ENCODE measurements around the gene RNPEPL1.

Gene RNPEPL1

GRCh38 chr2:240593026-240593702 is 24.9 kb downstream of the RNPEPL1 start:
- no peak for DNase-seq (ENCODE audit: low spot score)
- Mint-ChIP-seq H3K4me1 (ENCODE audit: low read depth) (peaks cover 13% of the 10 kb centered on the region), H3K27ac (no peak overlapping the region), H3K4me3 (no peak overlapping the region), H3K36me3 (ENCODE audit: low read depth) (peaks cover 13% of the 10 kb centered on the region), H3K27me3 (ENCODE audit: low read depth) (no peaks in the 10 kb centered on the region), H3K9me3 (no peaks in the 10 kb centered on the region)

DNA sequence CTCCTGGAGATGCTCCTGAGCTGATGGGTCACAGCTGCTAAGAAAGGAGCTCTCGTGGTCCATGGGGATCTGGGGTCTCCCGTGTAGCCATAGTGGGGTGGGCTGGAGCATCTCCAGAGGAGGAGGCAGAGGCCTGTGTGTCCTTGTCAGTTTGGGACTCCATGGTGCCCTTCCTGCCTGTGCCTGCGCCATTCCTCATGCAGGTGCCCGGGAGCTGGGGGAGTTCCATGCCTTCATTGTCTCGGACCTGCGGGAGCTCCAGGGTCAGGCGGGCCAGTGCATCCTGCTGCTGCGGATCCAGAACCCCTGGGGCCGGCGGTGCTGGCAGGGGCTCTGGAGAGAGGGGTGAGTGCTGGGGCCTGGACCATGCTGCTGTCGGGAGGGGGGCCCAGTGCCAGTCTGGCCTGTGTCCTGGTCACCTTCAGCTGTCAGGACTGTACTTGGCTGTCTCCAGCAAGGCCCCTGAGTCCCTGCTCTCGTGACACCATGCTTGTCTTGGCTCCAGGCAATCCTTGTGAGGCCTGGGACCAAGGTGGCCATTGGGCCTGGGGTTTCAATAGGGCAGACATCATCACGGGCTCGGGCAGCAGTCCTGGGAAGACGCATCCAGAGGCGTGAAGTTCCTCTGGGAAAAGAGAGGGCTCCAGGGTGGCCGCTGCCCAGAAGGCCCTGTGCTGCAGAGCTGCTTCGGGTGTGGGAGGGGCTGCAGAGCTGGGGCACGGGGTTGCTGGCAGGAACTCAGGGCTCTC is 25.6 kb downstream of the RNPEPL1 start:
- Mint-ChIP-seq H3K4me1 (ENCODE audit: low read depth) (peaks cover 6% of the 10 kb centered on the region), H3K4me3 (no peak overlapping the region), H3K36me3 (ENCODE audit: low read depth) (peaks cover 10% of the 10 kb centered on the region), H3K27ac (no peak overlapping the region), H3K9me3 (no peaks in the 10 kb centered on the region), H3K27me3 (ENCODE audit: low read depth) (no peaks in the 10 kb centered on the region)
- no peak for DNase-seq (ENCODE audit: low spot score)

DNA sequence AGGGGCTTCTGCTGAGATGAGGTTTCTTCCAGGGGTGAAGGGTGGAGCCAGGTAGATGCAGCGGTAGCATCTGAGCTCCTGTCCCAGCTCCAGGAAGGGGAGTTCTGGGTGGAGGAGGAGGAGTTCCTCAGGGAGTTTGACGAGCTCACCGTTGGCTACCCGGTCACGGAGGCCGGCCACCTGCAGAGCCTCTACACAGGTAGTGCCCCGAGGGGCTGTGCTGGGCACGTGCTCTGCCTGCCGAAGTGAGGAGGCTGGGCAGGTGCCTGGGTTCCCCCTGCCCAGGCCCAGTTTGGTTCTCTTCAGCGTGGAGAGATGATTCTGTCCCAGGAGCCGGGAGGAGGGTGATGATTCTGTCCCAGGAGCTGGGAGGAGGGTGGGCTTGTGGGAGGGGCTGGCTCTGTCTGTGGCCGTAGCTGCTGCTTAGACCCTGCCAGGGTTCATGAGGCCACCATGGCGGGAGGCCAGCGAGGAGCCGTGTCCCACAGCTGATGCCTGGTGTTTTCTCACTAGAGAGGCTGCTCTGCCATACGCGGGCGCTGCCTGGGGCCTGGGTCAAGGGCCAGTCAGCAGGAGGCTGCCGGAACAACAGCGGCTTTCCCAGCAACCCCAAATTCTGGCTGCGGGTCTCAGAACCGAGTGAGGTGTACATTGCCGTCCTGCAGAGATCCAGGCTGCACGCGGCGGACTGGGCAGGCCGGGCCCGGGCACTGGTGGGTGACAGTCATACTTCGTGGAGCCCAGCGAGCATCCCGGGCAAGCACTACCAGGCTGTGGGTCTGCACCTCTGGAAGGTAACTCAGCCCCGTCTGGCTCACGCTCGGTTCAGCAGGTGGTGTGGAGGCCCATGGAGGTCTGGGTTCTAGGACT is 26.5 kb downstream of the RNPEPL1 start:
- Mint-ChIP-seq H3K27ac (no peak overlapping the region), H3K9me3 (no peaks in the 10 kb centered on the region), H3K36me3 (ENCODE audit: low read depth) (peaks cover 8% of the 10 kb centered on the region), H3K4me1 (ENCODE audit: low read depth) (peaks cover 4% of the 10 kb centered on the region), H3K4me3 (no peak overlapping the region), H3K27me3 (ENCODE audit: low read depth) (no peaks in the 10 kb centered on the region)
- DNase-seq (ENCODE audit: low spot score), result no peak

GRCh38 chr2:240595381-240596079 is 27.2 kb downstream of the RNPEPL1 start:
- DNase-seq (ENCODE audit: low spot score), result peak; percentile 45
- no peaks in the 10 kb centered on the region for H3K27me3 Mint-ChIP-seq (ENCODE audit: low read depth)
- H3K27ac Mint-ChIP-seq, result peak overlapping the region; percentile 62
- peaks cover 12% of the 10 kb centered on the region for H3K36me3 Mint-ChIP-seq (ENCODE audit: low read depth)
- H3K4me3 Mint-ChIP-seq, result no peak overlapping the region
- H3K9me3 Mint-ChIP-seq, result no peaks in the 10 kb centered on the region
- peaks cover 4% of the 10 kb centered on the region for H3K4me1 Mint-ChIP-seq (ENCODE audit: low read depth)

DNA sequence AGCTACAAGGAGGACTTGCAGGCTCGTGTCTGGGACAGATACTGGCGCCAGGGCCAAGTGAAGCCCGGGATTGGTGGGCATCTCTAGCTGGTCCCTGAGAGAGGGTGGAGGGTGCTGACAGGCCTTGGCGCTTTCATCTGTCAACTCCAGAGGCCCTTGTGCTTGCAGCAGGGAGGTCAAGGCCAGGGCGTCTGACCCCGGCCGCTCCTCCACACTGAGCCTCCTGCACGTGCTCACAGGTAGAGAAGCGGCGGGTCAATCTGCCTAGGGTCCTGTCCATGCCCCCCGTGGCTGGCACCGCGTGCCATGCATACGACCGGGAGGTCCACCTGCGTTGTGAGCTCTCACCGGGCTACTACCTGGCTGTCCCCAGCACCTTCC is 27.8 kb downstream of the RNPEPL1 start:
- Mint-ChIP-seq H3K9me3 (no peaks in the 10 kb centered on the region), H3K4me3 (no peak overlapping the region), H3K27me3 (ENCODE audit: low read depth) (no peaks in the 10 kb centered on the region), H3K27ac (peak overlapping the region; percentile 62), H3K4me1 (ENCODE audit: low read depth) (peaks cover 4% of the 10 kb centered on the region), H3K36me3 (ENCODE audit: low read depth) (peaks cover 9% of the 10 kb centered on the region)
- DNase-seq (ENCODE audit: low spot score), result no peak

GRCh38 chr2:240596491-240596931 is 28.2 kb downstream of the RNPEPL1 start:
- H3K36me3 Mint-ChIP-seq (ENCODE audit: low read depth), result peaks cover 6% of the 10 kb centered on the region
- peaks cover 4% of the 10 kb centered on the region for H3K4me1 Mint-ChIP-seq (ENCODE audit: low read depth)
- no peak overlapping the region for H3K4me3 Mint-ChIP-seq
- no peaks in the 10 kb centered on the region for H3K9me3 Mint-ChIP-seq
- no peak for DNase-seq (ENCODE audit: low spot score)
- no peaks in the 10 kb centered on the region for H3K27me3 Mint-ChIP-seq (ENCODE audit: low read depth)
- no peak overlapping the region for H3K27ac Mint-ChIP-seq

DNA sequence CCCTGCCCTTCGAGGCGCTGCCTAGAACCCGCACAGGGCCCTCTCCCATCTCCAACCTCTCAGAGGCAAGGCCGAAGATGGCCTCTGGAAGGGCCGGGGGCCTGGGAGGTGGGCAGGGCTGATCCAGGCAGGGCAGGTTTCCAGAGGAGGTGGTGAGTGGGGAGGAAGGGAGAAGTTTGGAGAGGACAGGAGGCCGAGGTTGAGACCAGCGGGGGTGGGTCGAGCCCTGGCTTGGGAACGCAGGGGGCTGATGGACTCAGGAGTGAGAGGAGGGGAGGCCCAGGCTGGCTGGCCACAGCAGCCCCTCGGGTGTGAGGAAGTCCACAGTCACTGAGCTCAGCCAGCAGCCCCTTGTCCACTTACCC is 28.8 kb downstream of the RNPEPL1 start:
- H3K36me3 Mint-ChIP-seq (ENCODE audit: low read depth), result peaks cover 6% of the 10 kb centered on the region
- H3K4me3 Mint-ChIP-seq, result no peak overlapping the region
- no peaks in the 10 kb centered on the region for H3K27me3 Mint-ChIP-seq (ENCODE audit: low read depth)
- no peak for DNase-seq (ENCODE audit: low spot score)
- H3K9me3 Mint-ChIP-seq, result no peaks in the 10 kb centered on the region
- H3K4me1 Mint-ChIP-seq (ENCODE audit: low read depth), result peaks cover 4% of the 10 kb centered on the region
- no peak overlapping the region for H3K27ac Mint-ChIP-seq

- no peak for DNase-seq (ENCODE audit: low spot score)
- no peak overlapping the region for H3K27ac Mint-ChIP-seq
- peaks cover 6% of the 10 kb centered on the region for H3K36me3 Mint-ChIP-seq (ENCODE audit: low read depth)
- no peak overlapping the region for H3K4me3 Mint-ChIP-seq
- no peaks in the 10 kb centered on the region for H3K27me3 Mint-ChIP-seq (ENCODE audit: low read depth)
- peaks cover 4% of the 10 kb centered on the region for H3K4me1 Mint-ChIP-seq (ENCODE audit: low read depth)
- H3K9me3 Mint-ChIP-seq, result no peaks in the 10 kb centered on the region
Measured at GRCh38 chr2:240597419-240598181, 29.3 kb downstream of the RNPEPL1 start.

- Mint-ChIP-seq H3K27ac (no peak overlapping the region), H3K27me3 (ENCODE audit: low read depth) (no peaks in the 10 kb centered on the region)
Measured at GRCh38 chr2:240598311-240598911, 30.1 kb downstream of the RNPEPL1 start.

DNA sequence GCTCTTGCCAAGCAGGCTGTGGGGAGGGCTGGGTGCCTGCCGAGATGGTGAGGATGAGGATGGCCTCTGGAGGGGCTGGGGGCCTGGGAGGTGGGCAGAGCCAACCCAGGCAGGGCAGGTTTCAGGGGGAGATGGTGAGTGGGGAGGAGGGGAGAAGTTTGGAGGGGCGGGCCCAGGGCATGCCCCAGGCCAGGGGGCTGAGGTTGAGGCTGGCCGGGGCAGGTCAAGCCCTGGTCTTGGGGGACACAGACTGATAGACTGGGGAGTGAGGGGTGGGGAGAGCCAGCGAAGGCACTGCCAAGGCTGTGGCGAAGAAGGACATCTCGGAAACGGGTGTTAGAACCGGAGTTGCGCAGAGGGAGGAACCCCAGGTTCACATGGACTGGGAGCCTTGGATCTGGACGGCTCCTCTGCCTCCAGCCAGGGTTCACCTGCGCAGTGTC is 30.9 kb downstream of the RNPEPL1 start:
- Mint-ChIP-seq H3K9me3 (no peaks in the 10 kb centered on the region), H3K4me3 (no peak overlapping the region), H3K36me3 (ENCODE audit: low read depth) (peaks cover 8% of the 10 kb centered on the region), H3K4me1 (ENCODE audit: low read depth) (peaks cover 4% of the 10 kb centered on the region), H3K27me3 (ENCODE audit: low read depth) (no peaks in the 10 kb centered on the region), H3K27ac (peak overlapping the region; percentile 52)
- DNase-seq (ENCODE audit: low spot score), result no peak

More at GRCh38 chr2:240598311-240598911, 30.1 kb downstream of the RNPEPL1 start:
- Mint-ChIP-seq H3K4me3 (no peak overlapping the region), H3K36me3 (ENCODE audit: low read depth) (peaks cover 8% of the 10 kb centered on the region), H3K4me1 (ENCODE audit: low read depth) (peaks cover 4% of the 10 kb centered on the region), H3K9me3 (no peaks in the 10 kb centered on the region)
- no peak for DNase-seq (ENCODE audit: low spot score)

- DNase-seq (ENCODE audit: low spot score), result no peak
- Mint-ChIP-seq H3K27ac (no peak overlapping the region), H3K27me3 (ENCODE audit: low read depth) (no peaks in the 10 kb centered on the region), H3K4me1 (ENCODE audit: low read depth) (peaks cover 10% of the 10 kb centered on the region), H3K36me3 (ENCODE audit: low read depth) (peaks cover 8% of the 10 kb centered on the region), H3K9me3 (no peaks in the 10 kb centered on the region), H3K4me3 (no peak overlapping the region)
Measured at GRCh38 chr2:240600451-240600961, 32.2 kb downstream of the RNPEPL1 start.

- no peaks in the 10 kb centered on the region for H3K9me3 Mint-ChIP-seq
- peaks cover 6% of the 10 kb centered on the region for H3K4me1 Mint-ChIP-seq (ENCODE audit: low read depth)
- DNase-seq (ENCODE audit: low spot score), result no peak
- H3K4me3 Mint-ChIP-seq, result no peak overlapping the region
- peaks cover 8% of the 10 kb centered on the region for H3K36me3 Mint-ChIP-seq (ENCODE audit: low read depth)
- H3K27ac Mint-ChIP-seq, result no peak overlapping the region
- no peaks in the 10 kb centered on the region for H3K27me3 Mint-ChIP-seq (ENCODE audit: low read depth)
Measured at GRCh38 chr2:240601061-240601830, 33.0 kb downstream of the RNPEPL1 start.
